Right lobe of liver (tissue), 4 donors: ENCODE measurements around the gene JAKMIP1.

Source experiments
- POLR2A ChIP-seq: fragments of 450-650 bp; IDR thresholded peaks from one replicate; pipeline ENCODE4 v1.6.1; 2017; ENCODE audit warnings: antibody characterized with exemption, mild to moderate bottlenecking
- TF ChIP-seq, protein P1 (sequence below), 4 donors: fragments of 200-600 bp in 3 of 4; fragments of 450-650 bp in 1 of 4; IDR thresholded peaks; one replicate each; pipeline versions ENCODE4 v1.5.1 to v1.8.0; 2016 to 2022; ENCODE audit warnings: antibody characterized with exemption in 4 of 4, mild to moderate bottlenecking in 2 of 4
- donor health status: DM: no; HTN: no; CAD: no.
- donor health status: DM: no; HTN: no; CAD: no.
- donor health status: DM: no; HTN: yes; CAD: no.

DNA sequence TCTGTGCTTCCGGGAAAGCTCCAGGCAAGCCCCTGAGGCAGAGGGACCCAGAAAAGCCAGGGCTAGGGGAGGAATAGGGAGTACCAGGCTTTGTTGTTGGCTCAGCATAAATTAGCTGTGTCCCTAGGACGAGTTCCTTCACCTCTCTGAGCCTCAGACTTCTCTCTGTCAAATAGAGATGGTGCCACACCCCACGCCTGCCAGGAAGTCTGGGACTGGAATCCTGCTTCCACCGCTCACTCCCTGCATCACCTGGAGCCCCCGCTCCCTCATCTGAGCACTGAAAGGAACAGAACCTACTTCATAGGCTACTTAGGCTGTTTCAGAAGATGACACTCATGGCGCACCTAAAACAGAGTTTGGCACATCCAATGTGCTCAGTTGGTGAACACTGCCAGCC, 8.1 kb upstream of the JAKMIP1 start:
- TF ChIP-seq, protein P1, sequence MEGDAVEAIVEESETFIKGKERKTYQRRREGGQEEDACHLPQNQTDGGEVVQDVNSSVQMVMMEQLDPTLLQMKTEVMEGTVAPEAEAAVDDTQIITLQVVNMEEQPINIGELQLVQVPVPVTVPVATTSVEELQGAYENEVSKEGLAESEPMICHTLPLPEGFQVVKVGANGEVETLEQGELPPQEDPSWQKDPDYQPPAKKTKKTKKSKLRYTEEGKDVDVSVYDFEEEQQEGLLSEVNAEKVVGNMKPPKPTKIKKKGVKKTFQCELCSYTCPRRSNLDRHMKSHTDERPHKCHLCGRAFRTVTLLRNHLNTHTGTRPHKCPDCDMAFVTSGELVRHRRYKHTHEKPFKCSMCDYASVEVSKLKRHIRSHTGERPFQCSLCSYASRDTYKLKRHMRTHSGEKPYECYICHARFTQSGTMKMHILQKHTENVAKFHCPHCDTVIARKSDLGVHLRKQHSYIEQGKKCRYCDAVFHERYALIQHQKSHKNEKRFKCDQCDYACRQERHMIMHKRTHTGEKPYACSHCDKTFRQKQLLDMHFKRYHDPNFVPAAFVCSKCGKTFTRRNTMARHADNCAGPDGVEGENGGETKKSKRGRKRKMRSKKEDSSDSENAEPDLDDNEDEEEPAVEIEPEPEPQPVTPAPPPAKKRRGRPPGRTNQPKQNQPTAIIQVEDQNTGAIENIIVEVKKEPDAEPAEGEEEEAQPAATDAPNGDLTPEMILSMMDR (IDR thresholded peaks at IDR 0.05) = no peak
- no peak for TF ChIP-seq POLR2A
